Measurements from ENCODE around the gene SOX11.

Gene SOX11

GRCh38 chr2:5725072-5725471, 32.9 kb downstream of the SOX11 start:
- no peak for DNase-seq

GRCh38 chr2:5725794-5726463, 33.7 kb downstream of the SOX11 start:
- no peak for DNase-seq

- DNase-seq: no peak
Measured at GRCh38 chr2:5727235-5727634, 35.1 kb downstream of the SOX11 start.

GRCh38 chr2:5729416-5729815, 37.2 kb downstream of the SOX11 start:
- no peak for DNase-seq

- DNase-seq: no peak
Measured at GRCh38 chr2:5730386-5730785, 38.2 kb downstream of the SOX11 start.

- no peak for DNase-seq
Measured at GRCh38 chr2:5734859-5735520, 42.8 kb downstream of the SOX11 start.

GRCh38 chr2:5735521-5735861, 43.3 kb downstream of the SOX11 start:
- no peak for DNase-seq

GRCh38 chr2:5736050-5736449, 43.9 kb downstream of the SOX11 start:
- no peak for DNase-seq

- DNase-seq: no peak
Measured at GRCh38 chr2:5736886-5737285, 44.7 kb downstream of the SOX11 start.

- no peak for DNase-seq
Measured at GRCh38 chr2:5740053-5740452, 47.9 kb downstream of the SOX11 start.

- DNase-seq: no peak
Measured at GRCh38 chr2:5740817-5741216, 48.6 kb downstream of the SOX11 start.

GRCh38 chr2:5741242-5741641, 49.1 kb downstream of the SOX11 start:
- DNase-seq: no peak

GRCh38 chr2:5742126-5742525, 49.9 kb downstream of the SOX11 start:
- DNase-seq: no peak

- DNase-seq: no peak
Measured at GRCh38 chr2:5748391-5748790, 56.2 kb downstream of the SOX11 start.

GRCh38 chr2:5748946-5749345, 56.8 kb downstream of the SOX11 start:
- no peak for DNase-seq

GRCh38 chr2:5749347-5749746, 57.2 kb downstream of the SOX11 start:
- no peak for DNase-seq
